NT2/D1 (cell line): ENCODE measurements around the gene TGM1.

Source experiments
- YY1 ChIP-seq: IDR thresholded peaks from 2 replicates; pipeline ENCODE4 v1.6.1; 2011; ENCODE audit not compliant: insufficient read length, insufficient read depth
- ZNF274 ChIP-seq: IDR thresholded peaks from 2 replicates; pipeline ENCODE4 v1.6.1; 2011; ENCODE audit warnings: mild to moderate bottlenecking, low read depth, low read length

GRCh38 chr14:24271134-24271833 lies 8.3 kb upstream of the TGM1 start, which contains the start of gene RABGGTA:
- TF ChIP-seq ZNF274 (no peak), YY1 (no peak)
